SK-N-MC (cell line): ENCODE data around the gene KRTAP10-9.

Experiments used
- EZH2 ChIP-seq: fragments of 200-600 bp; sonication (generic); IDR thresholded peaks from one replicate; pipeline ENCODE4 v1.6.1; 2017; ENCODE audit warnings: antibody characterized with exemption
- FOXP2 ChIP-seq: optimal IDR thresholded peaks from 2 replicates; pipeline ENCODE3; 2011; ENCODE audit warnings: mild to moderate bottlenecking, moderate library complexity; ENCODE audit not compliant: insufficient read depth; ENCODE audit errors: extremely low read length, control extremely low read depth
- POLR2AphosphoS5 ChIP-seq: IDR thresholded peaks from 2 replicates; pipeline ENCODE4 v1.6.1; 2012; ENCODE audit warnings: mild to moderate bottlenecking, low read depth, low read length, borderline replicate concordance

GRCh38 chr21:44579056-44579832 is 47.6 kb upstream of the KRTAP10-9 start:
- TF ChIP-seq EZH2, result no peak
- no peak for TF ChIP-seq POLR2AphosphoS5
- TF ChIP-seq FOXP2, result no peak
